HCT116 (cell line): ENCODE measurements around the gene NARS2. TPM values are rescaled to one million over a fixed set of nuclear protein-coding genes. Genes with fewer than 3 reads are reported as not detected.

ENCODE experiments used
- ATAC-seq: fragments of 200-7000 bp; cut with Tn5 transposase; 2 replicates; pipeline ENCODE4 v1.9.1; 2020; ENCODE audit warnings: mild to moderate bottlenecking, moderate library complexity
- BruUV-seq: library from RNA; stranded (reverse); fragments of 400-500 nt; replicated peaks from 2 replicates; lab custom pipeline; 2021; lab: Mats Ljungman, UMichigan
- CTCF ChIA-PET: fragments of 300-600 bp; sonication (Branson Sonifier 250); formaldehyde crosslinking; loops from one replicate; lab custom pipeline; 2021; ENCODE audit warnings: antibody characterized with exemption; lab: Charles Lee
- POLR2A ChIA-PET: fragments of 300-600, 350-600 bp; sonication (Branson Sonifier 250); formaldehyde crosslinking; loops from one replicate; lab custom pipeline; 2021; ENCODE audit warnings: antibody characterized with exemption; lab: Charles Lee
- RAD21 ChIA-PET, 2 experiments: fragments of 300-600 bp; sonication (Branson Sonifier 250); formaldehyde crosslinking; loops; one replicate each; lab custom pipeline; 2023; ENCODE audit warnings: low total read pairs in 2 of 2; ENCODE audit not compliant: uncharacterized antibody in 2 of 2, unreplicated experiment in 2 of 2, low non-redundant PET in 1 of 2; lab: Charles Lee
- DNase-seq: peaks from one replicate; pipeline ENCODE4 v3.0.0-alpha.2; 2010; ENCODE audit warnings: low read depth, low spot score
- H2AFZ ChIP-seq: fragments of 200-600 bp; shearing (Covaris generic), sonication (generic); 2 replicates; pipeline ENCODE4 v1.6.1; 2017; ENCODE audit warnings: low read depth, mixed run types, mixed read lengths, antibody characterized with exemption, low read length; ENCODE audit not compliant: poor library complexity, severe bottlenecking
- H3K27ac ChIP-seq: 2 replicates; pipeline ENCODE4 v1.5.1; 2012; ENCODE audit warnings: low read depth, low read length
- H3K27me3 ChIP-seq: fragments of 200-600 bp; sonication (generic); 2 replicates; pipeline ENCODE4 v1.6.1; 2016; ENCODE audit warnings: mixed run types, low read length, mixed read lengths; ENCODE audit not compliant: insufficient read depth
- H3K36me3 ChIP-seq, 2 experiments: fragments of 200-500 bp in 1 of 2; fragments of 200-600 bp in 1 of 2; sonication (Bioruptor generic) in 1 of 2; sonication (generic) in 1 of 2; 2 replicates each; pipeline versions ENCODE4 v1.5.1 to v1.6.1; 2014 to 2016; ENCODE audit warnings: low read length in 2 of 2, inconsistent platforms in 1 of 2, mixed read lengths in 1 of 2, mixed run types in 1 of 2; ENCODE audit not compliant: insufficient read depth in 2 of 2, control insufficient read depth in 1 of 2
- H3K4me1 ChIP-seq, 2 experiments: fragments of 200-600 bp in 1 of 2; sonication (generic) in 1 of 2; 2 replicates each; pipeline versions ENCODE4 v1.5.1 to v1.6.1; 2012 to 2017; ENCODE audit warnings: low read length in 2 of 2, inconsistent platforms in 1 of 2, mild to moderate bottlenecking in 1 of 2, mixed read lengths in 1 of 2, mixed run types in 1 of 2, moderate library complexity in 1 of 2; ENCODE audit not compliant: insufficient read depth in 2 of 2, control insufficient read depth in 1 of 2
- H3K4me2 ChIP-seq: fragments of 200-600 bp; sonication (generic); 2 replicates; pipeline ENCODE4 v1.6.1; 2017; ENCODE audit warnings: mixed run types, low read length, mixed read lengths
- H3K4me3 ChIP-seq, 2 experiments: fragments of 200-600 bp in 1 of 2; sonication (generic) in 1 of 2; replicated peaks in 1 of 2; 2 replicates each; pipeline ENCODE4 v1.5.1; 2011 to 2016; ENCODE audit warnings: low read length in 2 of 2, control low read depth in 1 of 2, low read depth in 1 of 2, mild to moderate bottlenecking in 1 of 2, mixed read lengths in 1 of 2, mixed run types in 1 of 2
- H3K79me2 ChIP-seq: fragments of 200-600 bp; sonication (generic); 2 replicates; pipeline ENCODE4 v1.6.1; 2017; ENCODE audit warnings: mild to moderate bottlenecking, mixed run types, low read length, moderate library complexity, mixed read lengths; ENCODE audit not compliant: insufficient read depth
- H3K9ac ChIP-seq: fragments of 200-600 bp; sonication (generic); 2 replicates; pipeline ENCODE4 v1.6.1; 2016; ENCODE audit warnings: low read length, mixed read lengths
- H3K9me2 ChIP-seq: fragments of 200-600 bp; sonication (generic), shearing (Covaris generic); 2 replicates; pipeline ENCODE4 v1.6.1; 2017; ENCODE audit warnings: mixed run types, mild to moderate bottlenecking, moderate library complexity; ENCODE audit not compliant: insufficient read depth
- H3K9me3 ChIP-seq, 2 experiments: fragments of 200-500 bp in 1 of 2; fragments of 200-600 bp in 1 of 2; sonication (Bioruptor generic) in 1 of 2; sonication (generic) in 1 of 2; 2 replicates each; pipeline ENCODE4 v1.6.1; 2014 to 2017; ENCODE audit warnings: low read length in 2 of 2, mixed read lengths in 2 of 2, inconsistent platforms in 1 of 2, low read depth in 1 of 2, mild to moderate bottlenecking in 1 of 2, mixed run types in 1 of 2, moderate library complexity in 1 of 2; ENCODE audit not compliant: control insufficient read depth in 1 of 2, insufficient read depth in 1 of 2
- H4K20me1 ChIP-seq: fragments of 200-600 bp; sonication (generic), shearing (Covaris generic); 2 replicates; pipeline ENCODE4 v1.6.1; 2017; ENCODE audit warnings: mixed run types, mild to moderate bottlenecking, moderate library complexity; ENCODE audit not compliant: insufficient read depth
- CBX3 ChIP-seq: IDR thresholded peaks from 2 replicates; pipeline ENCODE4 v1.6.1; 2012; ENCODE audit warnings: low read depth
- CEBPB ChIP-seq: IDR thresholded peaks from 2 replicates; pipeline ENCODE4 v1.6.1; 2012; ENCODE audit warnings: low read depth
- ELF1 ChIP-seq: IDR thresholded peaks from 2 replicates; pipeline ENCODE4 v1.6.1; 2012; ENCODE audit warnings: low read depth, borderline replicate concordance
- EZH2 ChIP-seq: fragments of 200-600 bp; sonication (generic); IDR thresholded peaks from 2 replicates; pipeline ENCODE4 v1.6.1; 2017; ENCODE audit warnings: antibody characterized with exemption, mixed run types
- EZH2phosphoT487 ChIP-seq: fragments of 200-600 bp; IDR thresholded peaks from 2 replicates; pipeline ENCODE4 v1.6.1; 2018; ENCODE audit warnings: antibody characterized with exemption, borderline replicate concordance
- FOSL1 ChIP-seq: IDR thresholded peaks from 2 replicates; pipeline ENCODE4 v1.6.1; 2012; ENCODE audit warnings: low read depth
- SIN3A ChIP-seq: IDR thresholded peaks from 2 replicates; pipeline ENCODE4 v1.6.1; 2012; ENCODE audit warnings: low read depth
- SRF ChIP-seq: IDR thresholded peaks from 2 replicates; pipeline ENCODE4 v1.6.1; 2012; ENCODE audit warnings: low read depth
- ZBTB33 ChIP-seq: IDR thresholded peaks from 2 replicates; pipeline ENCODE4 v1.6.1; 2011; ENCODE audit warnings: mild to moderate bottlenecking, low read length, moderate library complexity; ENCODE audit not compliant: insufficient replicate concordance; ENCODE audit errors: extremely low read depth
- ZNF274 ChIP-seq: fragments of 200-500 bp; sonication (Bioruptor generic); IDR thresholded peaks from 2 replicates; pipeline ENCODE4 v1.6.1; 2014; ENCODE audit warnings: mild to moderate bottlenecking, low read depth, low read length, inconsistent platforms
- intact Hi-C: fragments of 100-400 bp; cut with micrococcal nuclease; formaldehyde crosslinking; loops from 2 replicates; pipeline ENCODE4 v1.10.0; 2022
- total RNA-seq: library from RNA; stranded (reverse); gene quantifications from one replicate; pipeline ENCODE4 v1.2.1, GENCODE V29; 2021; ENCODE audit not compliant: unreplicated experiment

Gene NARS2
- total RNA-seq, 1 experiment from 2014 or later, result 26.0 TPM

- ATAC-seq, result no peak
- intact Hi-C loops, result no loop called here
- Histone ChIP-seq H3K36me3 (no peaks in the 10 kb centered on the region), H3K27me3 (no peaks in the 10 kb centered on the region), H3K9ac (no peak overlapping the region), H3K9me3 (no peaks in the 10 kb centered on the region), H3K9me2 (no peaks in the 10 kb centered on the region), H3K27ac (no peak overlapping the region), H3K79me2 (no peaks in the 10 kb centered on the region), H4K20me1 (no peaks in the 10 kb centered on the region), H3K4me3 (no peak overlapping the region), H3K4me2 (no peak overlapping the region), H3K4me1 (no peaks in the 10 kb centered on the region), H2AFZ (no peak overlapping the region)
- TF ChIP-seq CEBPB (no peak), ELF1 (no peak), EZH2 (no peak), SIN3A (no peak), ZNF274 (no peak), EZH2phosphoT487 (no peak), ZBTB33 (no peak), FOSL1 (no peak), CBX3 (no peak), SRF (no peak)
- no TSS peak for BruUV-seq
- ChIA-PET RAD21 (no interaction called here), POLR2A (no interaction called here), CTCF (no interaction called here)
- DNase-seq, result no peak
Measured at GRCh38 chr11:78470861-78471442, 103.7 kb downstream of the NARS2 start.
